Adipocyte (in vitro differentiated cells): ENCODE measurements around the gene NDUFB10.
"Not testable (repeated sequence)": the region's sequence is repeated elsewhere in the genome, so short reads cannot be mapped to it uniquely, and the experiment has no call there.

Experiments used
- DNase-seq: peaks from one replicate; pipeline ENCODE4 v3.0.0-alpha.2; 2015; ENCODE audit warnings: low read depth
- H3K27me3 ChIP-seq: replicated peaks from 2 replicates; pipeline ENCODE4 v1.7.0; 2013; ENCODE audit warnings: mild to moderate bottlenecking, low read length, moderate library complexity; ENCODE audit not compliant: control insufficient read depth, insufficient read depth
- H3K36me3 ChIP-seq: 2 replicates; pipeline ENCODE4 v1.7.0; 2013; ENCODE audit warnings: low read length, mild to moderate bottlenecking, moderate library complexity; ENCODE audit not compliant: control insufficient read depth, insufficient read depth, severe bottlenecking
- H3K4me1 ChIP-seq: 2 replicates; pipeline ENCODE4 v1.7.0; 2013; ENCODE audit warnings: mild to moderate bottlenecking, low read length, moderate library complexity; ENCODE audit not compliant: control insufficient read depth, insufficient read depth
- H3K4me3 ChIP-seq: 2 replicates; pipeline ENCODE4 v1.7.0; 2013; ENCODE audit warnings: mild to moderate bottlenecking, low read length, moderate library complexity
- H3K9ac ChIP-seq: 2 replicates; pipeline ENCODE4 v1.7.0; 2013; ENCODE audit warnings: mild to moderate bottlenecking, low read length, moderate library complexity
- H3K9me3 ChIP-seq: 2 replicates; pipeline ENCODE4 v1.7.0; 2013; ENCODE audit warnings: mild to moderate bottlenecking, low read length, moderate library complexity; ENCODE audit not compliant: control insufficient read depth

The NDUFB10 gene

DNA sequence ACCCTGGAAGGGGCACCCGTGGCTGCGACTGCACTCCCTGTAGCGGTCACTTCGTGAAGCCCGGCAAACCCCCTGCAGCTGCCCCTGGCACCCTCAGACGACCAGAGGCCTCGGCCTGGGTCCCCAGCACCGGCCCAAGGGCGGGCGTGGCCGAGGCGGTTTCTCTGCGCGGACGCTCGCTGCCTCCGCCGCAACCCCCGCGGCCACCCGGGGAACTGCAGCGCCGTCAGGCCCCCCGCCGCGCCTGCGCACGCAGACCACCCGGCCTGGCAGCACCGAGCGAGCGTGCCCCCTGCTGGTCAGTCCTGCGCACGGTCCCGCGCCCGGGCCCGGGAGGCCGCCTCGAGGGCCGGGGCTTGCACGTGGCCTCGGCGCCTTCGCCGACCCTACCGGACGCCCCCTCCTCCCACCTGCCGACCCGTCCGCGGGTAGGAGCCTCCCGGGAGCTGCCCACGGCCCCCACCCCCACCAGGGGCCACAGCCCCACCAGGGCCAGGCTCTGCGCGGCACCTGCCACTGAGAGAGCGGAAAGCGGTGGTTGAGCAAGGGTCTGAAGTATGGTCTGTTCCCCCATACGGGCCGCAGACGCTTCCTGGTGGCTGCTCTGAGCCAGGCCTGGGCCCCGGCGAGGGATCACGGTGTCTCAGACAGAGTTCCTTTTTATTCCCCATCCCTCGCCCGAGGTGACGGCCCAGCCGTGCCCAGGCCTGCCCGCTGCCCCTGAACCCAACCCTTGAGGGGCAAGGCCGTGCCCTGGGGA is 29.6 kb upstream of the NDUFB10 start:
- Histone ChIP-seq H3K9me3 (no peaks in the 10 kb centered on the region), H3K4me3 (peak overlapping the region; percentile 59), H3K36me3 (no peaks in the 10 kb centered on the region), H3K27me3 (peaks cover 22% of the 10 kb centered on the region), H3K9ac (peak overlapping the region; percentile 78), H3K4me1 (peaks cover 3% of the 10 kb centered on the region)
- DNase-seq, result peak; percentile 95

DNA sequence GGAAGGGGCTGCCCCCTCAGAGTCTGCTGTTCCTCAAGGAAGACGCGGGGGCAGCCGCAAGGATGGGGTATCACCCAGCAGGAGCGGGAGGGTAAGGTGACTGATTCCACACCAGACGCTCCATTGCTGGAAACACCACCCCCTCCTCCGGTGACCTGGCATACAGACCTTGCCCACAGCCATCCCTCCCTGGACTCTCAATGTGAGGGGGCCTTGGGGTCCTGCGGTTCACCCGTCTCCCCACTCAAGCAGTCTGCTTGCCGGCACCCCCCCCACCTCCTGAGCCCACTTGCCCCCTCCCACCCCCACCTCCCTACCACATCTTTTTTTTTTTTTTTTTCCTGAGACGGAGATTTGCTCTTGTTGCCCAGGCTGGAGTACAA is 29.0 kb upstream of the NDUFB10 start:
- no peak overlapping the region for H3K9ac ChIP-seq
- H3K36me3 ChIP-seq, result no peaks in the 10 kb centered on the region
- DNase-seq, result no peak
- no peaks in the 10 kb centered on the region for H3K9me3 ChIP-seq
- H3K27me3 ChIP-seq, result peaks cover 20% of the 10 kb centered on the region
- peaks cover 3% of the 10 kb centered on the region for H3K4me1 ChIP-seq
- H3K4me3 ChIP-seq, result no peak overlapping the region

DNA sequence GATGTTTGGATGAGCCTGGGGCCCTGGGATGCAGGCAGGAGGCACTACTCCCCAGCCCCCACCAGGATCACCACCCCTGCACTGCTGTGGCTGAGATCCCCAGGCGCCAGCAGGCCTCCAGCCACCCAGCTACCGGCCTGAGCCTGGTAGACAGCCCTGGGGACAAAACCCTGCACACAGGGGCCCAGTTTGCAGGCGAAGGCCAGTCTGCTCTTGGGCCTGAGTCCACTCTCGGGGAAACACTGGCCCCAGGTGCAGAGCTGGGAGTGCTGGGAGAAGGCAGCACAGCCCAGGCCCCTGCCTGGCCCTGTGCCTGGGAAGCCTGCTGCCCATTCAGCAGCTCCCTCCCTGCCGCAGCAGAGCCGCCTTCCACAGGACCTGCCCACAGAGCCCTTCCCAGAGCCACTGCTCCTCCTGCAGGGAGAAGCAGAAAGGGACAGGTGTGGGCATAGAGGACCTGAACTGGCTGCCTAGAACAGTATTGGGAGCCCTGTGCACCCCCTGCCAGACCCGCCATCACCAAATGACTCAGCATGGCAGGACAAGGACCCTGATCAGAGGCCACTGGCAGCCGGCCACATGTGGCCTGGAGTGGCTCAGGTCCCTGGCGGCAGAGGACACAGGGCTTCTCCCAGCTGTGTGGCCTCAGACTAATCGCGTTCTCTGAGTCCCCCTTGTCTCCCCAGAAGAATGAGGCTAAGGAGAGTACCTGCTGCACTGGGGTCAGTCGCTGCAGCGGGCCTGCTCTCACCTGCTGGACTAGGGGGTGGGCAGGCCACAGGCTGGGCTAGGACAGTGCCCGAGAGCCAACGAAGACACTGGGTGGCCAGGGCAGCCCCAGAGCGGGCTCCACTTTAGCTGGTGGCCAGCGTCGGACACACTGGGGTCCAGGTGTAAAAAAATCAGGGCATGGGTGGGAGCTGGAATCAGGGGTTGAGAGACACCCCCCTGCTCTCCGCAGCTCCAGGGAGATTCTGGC is 27.0 kb upstream of the NDUFB10 start:
- H3K9me3 ChIP-seq, result no peaks in the 10 kb centered on the region
- H3K4me3 ChIP-seq, result no peak overlapping the region
- H3K36me3 ChIP-seq, result no peaks in the 10 kb centered on the region
- DNase-seq, result no peak
- no peak overlapping the region for H3K9ac ChIP-seq
- H3K27me3 ChIP-seq, result peaks cover 20% of the 10 kb centered on the region
- H3K4me1 ChIP-seq, result peaks cover 3% of the 10 kb centered on the region

DNA sequence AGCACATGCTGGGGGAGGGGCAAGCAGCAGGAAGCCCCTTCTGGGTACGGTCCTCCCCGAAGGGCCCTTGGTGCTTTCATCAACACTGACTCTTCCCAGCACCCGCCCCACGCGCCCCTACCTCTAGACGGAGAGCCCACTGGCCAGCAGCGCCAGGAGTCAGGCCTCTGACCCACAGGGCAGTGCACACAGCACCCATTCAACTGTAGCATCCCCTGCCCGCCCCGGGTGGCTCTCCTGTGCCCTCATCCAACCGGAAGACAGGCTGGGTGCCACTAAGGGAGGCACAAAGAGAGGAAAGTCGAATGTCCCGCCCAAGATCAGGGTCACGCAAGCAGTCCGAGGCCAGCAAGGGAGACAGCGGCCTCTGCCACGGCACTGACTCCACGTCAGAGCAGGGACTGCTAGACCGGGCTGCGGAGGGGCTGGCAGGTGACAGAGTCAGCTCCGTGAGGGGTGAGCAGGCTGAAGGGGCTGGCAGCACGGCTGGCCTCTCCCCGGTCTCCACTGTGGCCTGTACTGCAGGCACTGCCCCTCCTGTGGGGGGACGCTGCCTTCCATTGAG is 26.2 kb upstream of the NDUFB10 start:
- no peak overlapping the region for H3K9ac ChIP-seq
- no peaks in the 10 kb centered on the region for H3K9me3 ChIP-seq
- no peak overlapping the region for H3K4me3 ChIP-seq
- H3K36me3 ChIP-seq, result peaks cover 4% of the 10 kb centered on the region
- no peak for DNase-seq
- H3K27me3 ChIP-seq, result peaks cover 20% of the 10 kb centered on the region
- H3K4me1 ChIP-seq, result peaks cover 3% of the 10 kb centered on the region

DNA sequence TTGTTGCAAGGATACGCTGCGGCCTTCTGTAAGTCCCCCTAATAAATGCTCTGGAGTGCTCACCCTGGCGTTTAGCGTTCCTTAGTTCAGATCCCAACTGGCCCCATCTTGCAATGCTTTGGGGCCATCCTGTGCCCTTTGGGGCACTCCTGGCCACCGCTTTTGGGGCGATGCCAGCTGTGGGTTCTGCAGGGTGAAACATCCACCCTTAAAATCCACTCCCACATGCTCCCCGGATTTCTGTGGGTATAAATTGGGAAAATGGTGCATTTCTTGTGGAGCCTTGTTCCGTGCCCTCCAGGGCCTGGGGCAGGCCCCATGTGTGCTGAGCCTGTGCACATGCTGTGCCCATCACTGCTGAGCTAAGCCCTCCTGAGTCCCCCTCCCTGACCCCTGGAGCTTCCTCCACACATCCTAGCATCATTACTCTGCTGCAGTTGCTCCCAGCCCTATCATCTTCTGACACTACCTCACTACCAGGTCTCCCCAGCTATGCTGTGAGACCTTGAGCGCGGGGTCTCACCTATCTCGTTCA is 22.3 kb upstream of the NDUFB10 start:
- no peak overlapping the region for H3K9ac ChIP-seq
- no peak for DNase-seq
- H3K9me3 ChIP-seq, result no peaks in the 10 kb centered on the region
- H3K27me3 ChIP-seq, result peaks cover 16% of the 10 kb centered on the region
- peaks cover 21% of the 10 kb centered on the region for H3K36me3 ChIP-seq
- H3K4me3 ChIP-seq, result no peak overlapping the region
- peaks cover 15% of the 10 kb centered on the region for H3K4me1 ChIP-seq

DNA sequence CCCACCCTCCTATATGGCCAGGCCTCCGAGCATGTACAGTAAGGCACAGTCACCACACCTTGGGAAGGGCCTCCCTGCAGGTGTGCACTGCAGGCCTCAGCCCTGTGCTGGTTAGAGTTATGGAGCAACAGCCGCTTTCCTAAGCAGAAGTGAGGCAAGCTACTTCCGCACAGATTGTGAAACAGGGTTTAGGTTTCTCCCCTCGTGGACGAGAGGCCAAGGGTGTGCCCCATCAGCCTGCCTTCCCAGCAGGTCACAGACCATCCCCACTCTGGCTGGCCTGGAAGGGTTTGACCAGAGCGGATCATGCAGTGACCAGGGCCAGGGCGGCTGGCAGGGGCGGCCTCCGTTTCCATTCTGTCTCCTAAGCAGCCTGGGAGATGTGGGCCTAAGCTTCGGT is 21.0 kb upstream of the NDUFB10 start:
- Histone ChIP-seq H3K36me3 (peaks cover 21% of the 10 kb centered on the region), H3K4me1 (peaks cover 23% of the 10 kb centered on the region), H3K4me3 (no peak overlapping the region), H3K9ac (no peak overlapping the region), H3K9me3 (no peaks in the 10 kb centered on the region), H3K27me3 (peaks cover 4% of the 10 kb centered on the region)
- no peak for DNase-seq

DNA sequence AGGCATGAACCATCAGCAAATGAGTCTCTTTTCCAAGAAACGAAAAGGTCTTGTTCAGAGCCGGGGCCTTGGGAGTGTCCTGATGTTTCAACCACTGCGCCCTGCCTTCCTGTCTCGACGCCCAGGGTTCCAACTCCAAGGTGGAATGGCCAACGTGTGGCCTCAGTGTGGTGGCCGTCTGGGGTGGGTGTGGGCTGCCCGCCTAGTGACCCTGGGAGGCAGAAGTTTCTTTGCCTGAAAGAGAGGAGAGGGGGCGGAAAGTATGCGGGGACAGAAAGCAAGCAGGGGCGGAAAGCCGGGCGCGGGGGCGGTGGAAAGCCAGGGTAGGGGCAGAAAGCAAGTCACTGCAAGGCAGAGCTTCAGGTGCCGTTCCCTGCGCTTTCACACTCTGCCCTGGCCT is 20.4 kb upstream of the NDUFB10 start:
- Histone ChIP-seq H3K4me3 (no peak overlapping the region), H3K9ac (no peak overlapping the region), H3K36me3 (peaks cover 21% of the 10 kb centered on the region), H3K4me1 (peaks cover 23% of the 10 kb centered on the region), H3K9me3 (no peaks in the 10 kb centered on the region), H3K27me3 (no peaks in the 10 kb centered on the region)
- DNase-seq, result no peak

DNA sequence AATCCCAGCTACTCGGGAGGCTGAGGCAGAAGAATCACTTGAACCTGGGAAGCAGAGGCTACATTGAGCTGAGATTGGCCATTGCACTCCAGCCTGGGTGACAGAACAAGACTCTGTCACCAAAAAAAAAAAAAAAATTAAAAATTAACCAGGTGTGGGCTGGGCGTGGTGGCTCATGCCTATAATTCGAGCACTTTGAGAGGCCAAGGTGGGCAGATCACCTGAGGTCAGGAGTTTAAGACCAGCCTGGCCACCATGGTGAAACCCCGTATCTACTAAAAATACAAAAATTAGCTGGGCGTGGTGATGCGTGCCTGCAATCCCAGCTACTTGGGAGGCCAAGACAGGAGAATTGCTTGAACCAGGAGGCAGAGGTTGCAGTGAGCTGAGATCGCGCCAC is 19.5 kb upstream of the NDUFB10 start:
- not testable (repeated sequence) for H3K4me3 ChIP-seq, H3K9ac ChIP-seq, DNase-seq, H3K27me3 ChIP-seq, H3K9me3 ChIP-seq
- peaks cover 23% of the 10 kb centered on the region for H3K4me1 ChIP-seq
- peaks cover 21% of the 10 kb centered on the region for H3K36me3 ChIP-seq

DNA sequence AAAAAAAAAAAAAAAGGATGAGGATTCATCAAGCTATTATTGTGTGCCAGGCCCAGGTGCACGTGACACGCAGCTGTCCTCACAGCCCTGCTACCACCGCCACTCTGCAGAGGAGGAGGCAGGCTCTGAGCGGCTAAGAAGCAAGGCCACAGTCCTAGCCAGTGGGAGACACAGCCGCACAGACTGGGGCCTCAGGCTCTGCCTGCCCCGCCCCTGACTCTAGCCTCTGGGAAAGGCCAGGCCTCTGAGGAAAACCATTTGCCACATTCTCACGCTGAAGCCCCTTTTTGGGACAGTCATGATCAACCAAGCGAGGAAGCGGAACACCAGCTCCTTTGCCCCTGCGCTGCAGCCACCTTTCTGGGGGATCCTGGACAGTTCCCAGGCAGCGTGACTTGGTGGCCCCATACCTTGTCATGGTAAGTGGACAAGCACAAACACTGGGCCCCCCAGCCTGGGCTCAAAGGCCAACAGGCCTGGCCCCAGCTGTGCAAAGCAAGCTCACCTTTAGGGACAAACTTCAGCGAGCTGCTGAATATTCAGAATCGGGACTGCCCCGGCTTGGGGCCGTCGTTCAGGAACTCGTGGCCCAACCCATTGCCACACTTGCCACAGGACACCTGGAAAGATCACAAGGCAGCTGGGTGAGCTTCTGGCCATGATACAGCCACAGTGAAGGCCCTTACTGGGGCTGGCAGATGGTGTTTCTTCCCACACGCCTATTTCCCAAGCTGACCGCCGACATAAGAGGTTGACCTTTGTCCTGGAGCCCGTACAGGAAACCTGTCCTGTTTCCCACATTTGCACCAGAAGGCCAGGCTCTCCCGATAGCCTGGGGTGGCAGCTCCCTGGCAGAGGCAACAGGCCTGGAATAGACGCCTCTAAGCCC is 18.8 kb upstream of the NDUFB10 start:
- no peaks in the 10 kb centered on the region for H3K27me3 ChIP-seq
- no peak overlapping the region for H3K9ac ChIP-seq
- H3K36me3 ChIP-seq, result peaks cover 21% of the 10 kb centered on the region
- no peak for DNase-seq
- H3K4me3 ChIP-seq, result no peak overlapping the region
- H3K4me1 ChIP-seq, result peaks cover 23% of the 10 kb centered on the region
- no peaks in the 10 kb centered on the region for H3K9me3 ChIP-seq

DNA sequence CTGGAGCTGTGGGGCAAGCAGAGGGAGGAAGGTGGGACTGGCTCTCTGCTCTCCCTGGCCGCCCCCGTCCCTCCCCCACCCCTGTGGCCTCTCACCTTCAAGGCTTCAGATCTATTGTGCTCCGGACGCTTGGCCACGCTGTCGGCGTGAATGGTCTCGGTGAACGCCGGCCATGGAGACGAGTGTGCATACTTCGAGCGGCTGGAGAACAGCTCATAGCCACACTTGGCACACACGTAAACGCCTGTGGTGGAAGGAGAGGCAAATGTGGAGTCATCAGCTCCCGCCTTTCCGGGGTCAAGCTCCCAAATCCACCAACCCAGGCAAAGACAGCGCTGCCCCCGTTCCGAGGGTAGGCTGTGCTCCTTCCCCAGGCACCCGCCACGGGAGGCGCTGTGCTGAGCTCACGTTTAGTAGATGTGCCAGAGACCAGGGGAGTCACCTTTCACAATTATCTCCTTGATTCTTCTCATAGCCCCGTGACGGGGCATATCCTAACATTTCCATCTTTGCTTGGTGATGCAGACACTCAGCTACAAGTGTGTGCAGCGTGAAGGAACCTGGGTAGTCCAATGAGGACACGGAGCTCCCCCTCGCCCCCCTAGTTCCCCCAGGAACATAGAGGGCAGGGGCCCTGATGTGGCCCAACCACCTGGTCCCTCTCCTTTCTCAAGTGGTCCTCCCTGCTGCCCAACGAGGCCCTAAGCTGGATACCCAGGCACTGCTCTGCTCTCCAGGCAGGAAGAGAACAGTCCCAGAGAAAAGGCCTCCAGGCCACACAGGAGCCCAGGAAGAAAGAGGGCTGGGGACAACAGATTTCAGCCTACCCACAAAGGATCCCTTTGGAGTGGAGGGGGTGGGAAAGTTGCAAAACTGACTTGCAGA is 17.9 kb upstream of the NDUFB10 start:
- Histone ChIP-seq H3K9ac (peak overlapping the region; percentile 94), H3K4me1 (peaks cover 23% of the 10 kb centered on the region), H3K9me3 (no peaks in the 10 kb centered on the region), H3K36me3 (peaks cover 21% of the 10 kb centered on the region), H3K4me3 (peak overlapping the region; percentile 92), H3K27me3 (no peaks in the 10 kb centered on the region)
- no peak for DNase-seq
